Keratinocyte (primary cell): ENCODE measurements around the gene CPTP. TPM values are rescaled to one million over a fixed set of nuclear protein-coding genes. Genes with fewer than 3 reads are reported as not detected.

ENCODE experiments used
- DNase-seq: peaks from one replicate; pipeline ENCODE4 v3.0.0-alpha.2; 2011; ENCODE audit warnings: low read depth, missing footprints, low spot score
- FAIRE-seq: peaks from 2 replicates; lab custom pipeline; 2011; peaks lifted over from hg19 to GRCh38; lab: Jason Lieb, UNC
- H2AFZ ChIP-seq: 2 replicates; pipeline ENCODE4 v1.6.0; 2012; ENCODE audit warnings: low read length, control low read depth, inconsistent platforms; ENCODE audit not compliant: control insufficient read depth
- H3K27ac ChIP-seq: 2 replicates; pipeline ENCODE4 v1.5.1; 2011; ENCODE audit warnings: low read length; ENCODE audit not compliant: control insufficient read depth, insufficient read depth
- H3K27me3 ChIP-seq: 3 replicates; pipeline ENCODE4 v1.6.0; 2011; ENCODE audit warnings: low read length; ENCODE audit not compliant: control insufficient read depth, insufficient read depth; ENCODE audit errors: extremely low read depth
- H3K36me3 ChIP-seq, 2 experiments: 2 replicates in 1 of 2; 3 replicates in 1 of 2; pipeline ENCODE4 v1.5.1; 2011; ENCODE audit warnings: low read length in 2 of 2, mild to moderate bottlenecking in 1 of 2; ENCODE audit not compliant: control insufficient read depth in 2 of 2, insufficient read depth in 2 of 2; ENCODE audit errors: extremely low read depth in 1 of 2
- H3K4me1 ChIP-seq: 3 replicates; pipeline ENCODE4 v1.5.1; 2011; ENCODE audit warnings: low read length; ENCODE audit not compliant: control insufficient read depth, insufficient read depth; ENCODE audit errors: extremely low read depth
- H3K4me2 ChIP-seq: 3 replicates; pipeline ENCODE4 v1.6.0; 2011; ENCODE audit warnings: low read depth, low read length; ENCODE audit not compliant: control insufficient read depth, insufficient read depth; ENCODE audit errors: extremely low read depth
- H3K4me3 ChIP-seq, 3 experiments: fragments of 200-600 bp in 1 of 3; sonication (generic) in 1 of 3; 2 replicates in 2 of 3; 3 replicates in 1 of 3; pipeline ENCODE4 v1.5.1; 2011 to 2016; ENCODE audit warnings: low read length in 3 of 3, mild to moderate bottlenecking in 3 of 3, control low read depth in 2 of 3, inconsistent platforms in 1 of 3, low read depth in 1 of 3, mixed read lengths in 1 of 3, mixed run types in 1 of 3, moderate library complexity in 1 of 3; ENCODE audit not compliant: control insufficient read depth in 2 of 3, insufficient read depth in 2 of 3; ENCODE audit errors: extremely low read depth in 1 of 3
- H3K79me2 ChIP-seq: 2 replicates; pipeline ENCODE4 v1.6.0; 2012; ENCODE audit warnings: low read length; ENCODE audit not compliant: control insufficient read depth, insufficient read depth
- H3K9ac ChIP-seq: 3 replicates; pipeline ENCODE4 v1.6.0; 2011; ENCODE audit warnings: low read length; ENCODE audit not compliant: control insufficient read depth, insufficient read depth; ENCODE audit errors: extremely low read depth
- H3K9me1 ChIP-seq: 3 replicates; pipeline ENCODE4 v1.6.0; 2011; ENCODE audit warnings: low read length; ENCODE audit not compliant: control insufficient read depth, insufficient read depth; ENCODE audit errors: extremely low read depth
- H3K9me3 ChIP-seq: 2 replicates; pipeline ENCODE4 v1.5.1; 2012; ENCODE audit warnings: low read depth, low read length; ENCODE audit not compliant: control insufficient read depth
- H4K20me1 ChIP-seq: 3 replicates; pipeline ENCODE4 v1.6.0; 2011; ENCODE audit warnings: low read length; ENCODE audit not compliant: control insufficient read depth, insufficient read depth; ENCODE audit errors: extremely low read depth
- CTCF ChIP-seq, 3 experiments: IDR thresholded peaks in 1 of 3; conservative IDR thresholded peaks in 1 of 3; optimal IDR thresholded peaks in 1 of 3; 2 replicates in 2 of 3; 3 replicates in 1 of 3; pipeline versions ENCODE3 to v1.5.1; 2011; ENCODE audit warnings: low read length in 3 of 3, mild to moderate bottlenecking in 3 of 3, moderate library complexity in 2 of 3, control low read depth in 1 of 3, inconsistent platforms in 1 of 3; ENCODE audit not compliant: insufficient read depth in 2 of 3; ENCODE audit errors: extremely low read depth in 1 of 3
- EZH2 ChIP-seq: IDR thresholded peaks from one replicate; pipeline ENCODE4 v1.6.1; 2012; ENCODE audit warnings: inconsistent platforms, mild to moderate bottlenecking, low read length, moderate library complexity
- dilution Hi-C: fragments of 300-500 bp; cut with MboI; formaldehyde crosslinking; loops from one replicate; pipeline ENCODE4 v1.7.0; 2020; ENCODE audit warnings: low sequenced_read_pairs; ENCODE audit not compliant: extremely low pct_ligation_motif_present
- polyA plus RNA-seq, 5 experiments: library from polyadenylated mRNA; depleted of rRNA in 3 of 5; stranded (reverse) in 3 of 5; stranded (forward) in 1 of 5; unstranded in 1 of 5; fragments of >200 nt; gene quantifications; 1 replicate in 1 of 5; 2 replicates in 3 of 5; 3 replicates in 1 of 5; pipeline versions ENCODE4 v1.2.1 to v1.2.3, GENCODE V29; 2011 to 2012; ENCODE audit warnings: missing spikeins in 2 of 5, low read depth in 1 of 5, low replicate concordance in 1 of 5

The CPTP gene
- polyA plus RNA-seq, 1 donor (not counting 4 experiments of a cell fraction or from before 2014, with no cell fraction given): 5.8 TPM

DNA sequence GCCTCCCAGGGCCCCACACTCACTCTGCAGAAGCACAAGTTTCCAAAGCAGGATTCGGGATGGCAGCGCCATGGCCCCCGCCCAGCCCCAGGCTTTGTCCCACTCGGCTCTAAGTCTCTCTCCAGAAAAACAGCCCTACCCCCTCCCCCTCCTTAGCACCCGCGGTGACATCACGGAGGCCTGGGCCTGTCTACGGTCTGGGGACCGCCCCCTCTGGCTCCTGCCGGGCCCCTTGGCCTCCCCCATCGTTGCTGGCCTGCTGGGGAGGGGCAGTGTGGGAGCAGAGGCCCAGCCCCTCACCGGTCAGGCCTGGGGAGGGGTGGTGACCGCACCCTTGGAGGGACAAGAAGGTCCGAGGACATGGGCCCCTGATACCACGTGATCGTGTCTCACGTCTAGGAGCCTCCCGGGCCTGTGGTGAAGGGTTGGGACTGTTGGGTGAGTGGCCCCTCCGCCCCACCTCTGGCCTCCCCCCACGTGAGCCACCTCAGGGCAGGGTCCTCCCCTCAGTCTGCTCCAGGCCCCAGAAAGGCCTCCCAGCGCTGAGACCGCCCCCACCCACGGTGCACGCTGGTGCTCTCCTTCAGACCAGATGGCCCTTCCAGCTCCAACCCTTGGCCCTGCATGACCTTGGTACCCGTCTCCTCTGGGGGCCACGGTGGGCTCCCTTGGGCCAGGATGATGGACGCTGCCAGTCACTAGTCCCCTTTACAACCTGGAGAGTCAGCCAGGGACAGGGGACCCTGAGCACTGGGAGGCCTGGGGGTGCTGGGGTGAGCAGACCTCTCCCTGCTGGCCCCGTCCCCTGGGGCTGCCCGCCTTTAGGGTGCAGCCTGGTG, 34.0 kb downstream of the CPTP start, which contains the start of gene MXRA8:
TSS of gene MXRA8 (minus strand) at position 123 of the 839 bp plus-strand sequence. CDS start at position 72, 51 bp downstream.
- Histone ChIP-seq H4K20me1 (no peaks in the 10 kb centered on the region), H3K4me1 (peaks cover 19% of the 10 kb centered on the region), H3K9ac (no peak within 1 kb of the TSS), H3K9me1 (no peaks in the 10 kb centered on the region), H3K9me3 (no peaks in the 10 kb centered on the region), H2AFZ (no peak within 1 kb of the TSS), H3K27ac (no peak within 1 kb of the TSS), H3K4me3 (no peak within 1 kb of the TSS), H3K36me3 (no peaks in the 10 kb centered on the region), H3K4me2 (no peak within 1 kb of the TSS), H3K27me3 (peaks cover 8% of the 10 kb centered on the region), H3K79me2 (no peaks in the 10 kb centered on the region)
- FAIRE-seq: no peak
- no peak for DNase-seq
- dilution Hi-C loops: no loop called here
- TF ChIP-seq EZH2 (no peak), CTCF (optimal IDR thresholded peaks at IDR 0.05 in 1 of 3, IDR thresholded peaks at IDR 0.05 in 1 of 3, conservative IDR thresholded peaks at IDR 0.05 in 1 of 3; ENCODE audit: extremely low read depth in 1 of 3, insufficient read depth in 2 of 3, low read length in 3 of 3) (no peak)

DNA sequence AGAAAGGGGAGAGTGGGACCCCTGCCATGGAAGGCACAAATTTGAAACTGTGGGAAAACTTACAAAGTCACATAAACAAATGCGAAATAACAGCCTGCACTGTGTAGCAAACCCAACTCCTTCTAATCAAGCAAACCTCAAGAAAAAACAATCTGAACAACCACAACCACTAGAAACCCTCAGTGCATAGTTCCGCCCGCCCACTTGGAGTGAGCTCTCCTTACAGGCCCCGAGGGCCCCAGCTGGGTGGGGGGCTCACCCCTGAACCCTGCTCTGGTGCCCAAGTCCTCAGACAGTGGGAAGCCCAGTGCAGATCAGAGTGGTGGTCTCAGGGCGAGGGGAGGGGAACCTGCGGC, 34.7 kb downstream of the CPTP start:
- TF ChIP-seq EZH2 (no peak), CTCF (optimal IDR thresholded peaks at IDR 0.05 in 1 of 3, IDR thresholded peaks at IDR 0.05 in 1 of 3, conservative IDR thresholded peaks at IDR 0.05 in 1 of 3; ENCODE audit: extremely low read depth in 1 of 3, insufficient read depth in 2 of 3, low read length in 3 of 3) (no peak)
- peaks cover 6% of the 10 kb centered on the region for H3K27me3 ChIP-seq
- no peaks in the 10 kb centered on the region for H4K20me1 ChIP-seq
- no peak overlapping the region for H3K27ac ChIP-seq
- FAIRE-seq (no peak), DNase-seq (no peak)
- no peak overlapping the region for H3K9ac ChIP-seq
- H3K4me1 ChIP-seq: peaks cover 22% of the 10 kb centered on the region
- no peak overlapping the region for H3K4me3 ChIP-seq
- no peaks in the 10 kb centered on the region for H3K36me3 ChIP-seq
- dilution Hi-C loops: no loop called here
- H2AFZ ChIP-seq: no peak overlapping the region
- no peaks in the 10 kb centered on the region for H3K9me3 ChIP-seq
- no peaks in the 10 kb centered on the region for H3K9me1 ChIP-seq
- H3K4me2 ChIP-seq: no peak overlapping the region
- no peaks in the 10 kb centered on the region for H3K79me2 ChIP-seq
